Ascending aorta (tissue), 2 donors: Measurements from ENCODE around the gene OSTM1. TPM values are rescaled to one million over a fixed set of nuclear protein-coding genes. Genes with fewer than 3 reads are reported as not detected.

Experiments
- DNase-seq, 2 donors: peaks; one replicate each; pipeline ENCODE4 v3.0.0-alpha.2; 2019; ENCODE audit warnings: low spot score in 2 of 2
- H3K27ac ChIP-seq, 2 donors: fragments of 200-600 bp; sonication (generic); one replicate each; pipeline ENCODE4 v1.5.1; 2016 to 2017; ENCODE audit warnings: mild to moderate bottlenecking in 1 of 2
- H3K27me3 ChIP-seq: fragments of 200-600 bp; sonication (generic); one replicate; pipeline ENCODE4 v1.5.1; 2017
- H3K36me3 ChIP-seq, 2 donors: fragments of 200-600 bp; sonication (generic); one replicate each; pipeline ENCODE4 v1.5.1; 2016
- H3K4me1 ChIP-seq, 2 donors: fragments of 200-600 bp; sonication (generic); one replicate each; pipeline ENCODE4 v1.5.1; 2016 to 2017; ENCODE audit warnings: mild to moderate bottlenecking in 1 of 2
- H3K4me3 ChIP-seq, 2 donors: fragments of 200-600 bp; sonication (generic); one replicate each; pipeline ENCODE4 v1.5.1; 2016 to 2017; ENCODE audit warnings: mild to moderate bottlenecking in 1 of 2
- H3K9me3 ChIP-seq, 2 donors: fragments of 200-600 bp; sonication (generic); one replicate each; pipeline ENCODE4 v1.5.1; 2016
- intact Hi-C: fragments of 100-400 bp; cut with DNase I; formaldehyde crosslinking; loops from one replicate; pipeline ENCODE4 v1.15.1; 2023
- total RNA-seq: library from RNA; depleted of rRNA; stranded (reverse); fragments of >200 nt; gene quantifications from one replicate; pipeline ENCODE4 v1.1.0, GENCODE V29; 2016
- TF ChIP-seq, protein P1 (sequence below), 3 experiments: fragments of 200-600 bp in 2 of 3; fragments of 450-650 bp in 1 of 3; sonication (generic) in 2 of 3; IDR thresholded peaks; one replicate each; pipeline ENCODE4 v1.5.1; 2016 to 2019; ENCODE audit warnings: antibody characterized with exemption in 3 of 3, mild to moderate bottlenecking in 1 of 3, moderate library complexity in 1 of 3

The OSTM1 gene, protein sequence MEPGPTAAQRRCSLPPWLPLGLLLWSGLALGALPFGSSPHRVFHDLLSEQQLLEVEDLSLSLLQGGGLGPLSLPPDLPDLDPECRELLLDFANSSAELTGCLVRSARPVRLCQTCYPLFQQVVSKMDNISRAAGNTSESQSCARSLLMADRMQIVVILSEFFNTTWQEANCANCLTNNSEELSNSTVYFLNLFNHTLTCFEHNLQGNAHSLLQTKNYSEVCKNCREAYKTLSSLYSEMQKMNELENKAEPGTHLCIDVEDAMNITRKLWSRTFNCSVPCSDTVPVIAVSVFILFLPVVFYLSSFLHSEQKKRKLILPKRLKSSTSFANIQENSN
- total RNA-seq: 78.7 TPM

- Histone ChIP-seq H3K4me3 (peak within 1 kb of the TSS; percentile 87 to 89), H3K36me3 (no peaks in the 10 kb centered on the region), H3K27ac (peak within 1 kb of the TSS; percentile 74 to 78), H3K27me3 (no peaks in the 10 kb centered on the region), H3K4me1 (peaks cover 3 to 10% of the 10 kb centered on the region in 2 donors), H3K9me3 (no peaks in the 10 kb centered on the region)
- TF ChIP-seq, protein P1, sequence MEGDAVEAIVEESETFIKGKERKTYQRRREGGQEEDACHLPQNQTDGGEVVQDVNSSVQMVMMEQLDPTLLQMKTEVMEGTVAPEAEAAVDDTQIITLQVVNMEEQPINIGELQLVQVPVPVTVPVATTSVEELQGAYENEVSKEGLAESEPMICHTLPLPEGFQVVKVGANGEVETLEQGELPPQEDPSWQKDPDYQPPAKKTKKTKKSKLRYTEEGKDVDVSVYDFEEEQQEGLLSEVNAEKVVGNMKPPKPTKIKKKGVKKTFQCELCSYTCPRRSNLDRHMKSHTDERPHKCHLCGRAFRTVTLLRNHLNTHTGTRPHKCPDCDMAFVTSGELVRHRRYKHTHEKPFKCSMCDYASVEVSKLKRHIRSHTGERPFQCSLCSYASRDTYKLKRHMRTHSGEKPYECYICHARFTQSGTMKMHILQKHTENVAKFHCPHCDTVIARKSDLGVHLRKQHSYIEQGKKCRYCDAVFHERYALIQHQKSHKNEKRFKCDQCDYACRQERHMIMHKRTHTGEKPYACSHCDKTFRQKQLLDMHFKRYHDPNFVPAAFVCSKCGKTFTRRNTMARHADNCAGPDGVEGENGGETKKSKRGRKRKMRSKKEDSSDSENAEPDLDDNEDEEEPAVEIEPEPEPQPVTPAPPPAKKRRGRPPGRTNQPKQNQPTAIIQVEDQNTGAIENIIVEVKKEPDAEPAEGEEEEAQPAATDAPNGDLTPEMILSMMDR (IDR thresholded peaks at IDR 0.05): no peak
- intact Hi-C loops: loop anchor here (1.0 to 10.0 kb wide), 6 partner anchors 116 to 1620 kb away; partner anchors contain the start of genes AFG1L, AK9, CD164 and FIG4
- DNase-seq: peak; percentile 32 to 95
Measured at GRCh38 chr6:108074359-108075144, at the start of gene OSTM1. Gene OSTM1 (minus strand): TSS chr6:108074741. CDS start chr6:108074651, 90 bp downstream.

GRCh38 chr6:108123946-108124345 is 49.4 kb upstream of the OSTM1 start:
- TF ChIP-seq, protein P1 (IDR thresholded peaks at IDR 0.05): no peak
- Histone ChIP-seq H3K36me3 (no peaks in the 10 kb centered on the region), H3K4me3 (no peak overlapping the region), H3K4me1 (peaks cover 4% of the 10 kb centered on the region in 2 donors), H3K9me3 (no peaks in the 10 kb centered on the region), H3K27ac (no peak overlapping the region), H3K27me3 (no peaks in the 10 kb centered on the region)
- DNase-seq: no peak
- intact Hi-C loops: no loop called here

DNA sequence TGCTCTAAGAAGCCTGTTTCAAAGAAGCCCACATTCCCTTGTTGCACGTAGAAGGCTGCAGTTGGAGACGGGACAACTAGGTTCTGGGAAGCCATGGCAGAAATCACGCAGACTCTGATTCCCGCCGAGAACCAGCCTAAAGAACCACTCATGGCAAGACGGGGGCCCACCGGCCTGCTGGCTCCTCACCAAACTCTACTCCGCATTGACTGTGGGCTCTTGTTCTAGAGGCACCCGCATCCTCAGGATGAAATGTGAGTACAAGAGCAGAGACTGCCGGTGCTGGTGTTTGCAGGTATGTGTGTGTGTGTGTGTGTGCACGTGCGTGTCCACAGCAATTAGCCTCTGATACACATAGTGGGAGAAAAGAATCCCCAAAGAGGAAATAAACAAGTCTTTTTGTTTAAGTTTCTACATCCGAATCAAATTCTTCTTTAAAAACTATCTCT is 49.0 kb upstream of the OSTM1 start:
- no peak for DNase-seq
- H3K36me3 ChIP-seq: no peaks in the 10 kb centered on the region
- H3K27ac ChIP-seq: no peak overlapping the region
- no peak overlapping the region for H3K4me3 ChIP-seq
- H3K27me3 ChIP-seq: no peaks in the 10 kb centered on the region
- intact Hi-C loops: no loop called here
- TF ChIP-seq, protein P1 (IDR thresholded peaks at IDR 0.05): no peak
- H3K4me1 ChIP-seq: peaks cover 4% of the 10 kb centered on the region in 2 donors
- H3K9me3 ChIP-seq: no peaks in the 10 kb centered on the region

DNA sequence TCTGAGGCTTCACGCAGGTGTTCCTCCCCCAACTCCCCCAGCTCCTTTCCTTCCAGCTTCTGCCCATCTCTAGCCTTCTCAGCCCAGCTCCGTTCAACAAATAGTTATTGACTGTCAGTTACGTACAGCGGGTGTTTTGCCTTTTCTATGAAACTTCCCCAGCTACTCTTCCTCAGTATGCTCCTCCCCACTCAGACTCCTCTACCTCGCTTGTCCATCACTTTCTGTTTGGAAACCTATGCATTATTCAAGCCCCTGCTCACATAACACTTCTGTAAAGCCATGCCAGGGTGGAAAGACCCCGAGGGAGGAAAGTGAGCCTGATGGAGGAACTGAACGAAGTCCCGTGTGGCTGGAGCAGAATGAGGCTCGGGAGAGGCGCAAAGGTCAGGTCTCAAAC is 47.1 kb upstream of the OSTM1 start:
- Histone ChIP-seq H3K27ac (no peak overlapping the region), H3K36me3 (no peaks in the 10 kb centered on the region), H3K27me3 (peaks cover 4% of the 10 kb centered on the region), H3K9me3 (no peaks in the 10 kb centered on the region), H3K4me3 (no peak overlapping the region), H3K4me1 (peaks cover 4 to 9% of the 10 kb centered on the region in 2 donors)
- TF ChIP-seq, protein P1 (IDR thresholded peaks at IDR 0.05): no peak
- no peak for DNase-seq
- intact Hi-C loops: no loop called here

DNA sequence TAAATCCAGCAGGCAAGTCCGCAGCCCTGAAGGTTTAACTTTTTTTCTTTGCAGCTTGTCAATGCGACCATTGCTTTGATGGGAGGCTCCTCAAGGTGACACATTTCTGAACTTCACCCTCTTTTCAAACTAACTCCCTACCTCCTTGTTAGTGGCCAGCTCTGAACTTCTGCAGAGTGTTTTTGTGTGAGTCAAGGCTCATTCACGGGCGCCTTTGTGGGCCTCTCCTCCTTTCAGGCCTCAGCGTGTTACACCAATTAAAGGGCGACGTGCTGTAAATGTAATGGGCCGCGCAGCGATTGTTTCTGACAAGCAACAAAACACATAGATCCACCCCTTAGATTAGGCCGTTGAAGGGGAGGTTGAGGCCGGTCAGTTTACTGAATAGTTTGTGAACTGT is 45.8 kb upstream of the OSTM1 start:
- no peak overlapping the region for H3K4me3 ChIP-seq
- H3K27me3 ChIP-seq: peaks cover 7% of the 10 kb centered on the region
- peaks cover 4 to 13% of the 10 kb centered on the region in 2 donors for H3K4me1 ChIP-seq
- TF ChIP-seq, protein P1 (IDR thresholded peaks at IDR 0.05): no peak
- H3K36me3 ChIP-seq: no peaks in the 10 kb centered on the region
- H3K27ac ChIP-seq: no peak overlapping the region
- no peak for DNase-seq
- intact Hi-C loops: no loop called here
- H3K9me3 ChIP-seq: no peaks in the 10 kb centered on the region
